Lung microvascular endothelial cell (primary cell): ENCODE measurements around the gene DEPDC4. TPM values are rescaled to one million over a fixed set of nuclear protein-coding genes. Genes with fewer than 3 reads are reported as not detected.
"Not testable (repeated sequence)": the region's sequence is repeated elsewhere in the genome, so short reads cannot be mapped to it uniquely, and the experiment has no call there.

Experiments
- DNase-seq, 2 donors: peaks; one replicate each; pipeline versions ENCODE4 v3.0.0 to v3.0.0-alpha.2; 2010; ENCODE audit warnings: low read depth in 2 of 2
- total RNA-seq: library from RNA; depleted of rRNA; stranded (reverse); fragments of >200 nt; gene quantifications from 2 replicates; pipeline ENCODE4 v1.2.1, GENCODE V29; 2014

Gene DEPDC4
- 0.20 and 0.22 TPM in 2 replicates for total RNA-seq

GRCh38 chr12:100266835-100267602 is at the start of gene DEPDC4, which contains the start of gene SCYL2:
TSS of gene DEPDC4 (minus strand) at chr12:100267079. CDS start at chr12:100267076, 3 bp downstream.
TSS of gene SCYL2 (plus strand) at chr12:100267177. CDS start at chr12:100282971, 15,794 bp downstream.
- DNase-seq: peak; percentile 98 to 99

- peak; percentile 36 to 74 for DNase-seq
Observed at GRCh38 chr12:100311317-100311716, 44.4 kb upstream of the DEPDC4 start.

GRCh38 chr12:100308138-100308537 is 41.3 kb upstream of the DEPDC4 start:
- DNase-seq: not testable (repeated sequence)

GRCh38 chr12:100304334-100304733 is 37.5 kb upstream of the DEPDC4 start:
- DNase-seq: not testable (repeated sequence)

- no peak for DNase-seq
Observed at GRCh38 chr12:100303831-100304230, 37.0 kb upstream of the DEPDC4 start.

GRCh38 chr12:100302081-100302480 is 35.2 kb upstream of the DEPDC4 start:
- no peak for DNase-seq

- peak; percentile 11 to 76 for DNase-seq
Observed at GRCh38 chr12:100295764-100296555, 29.1 kb upstream of the DEPDC4 start.

GRCh38 chr12:100294366-100294765 is 27.5 kb upstream of the DEPDC4 start:
- not testable (repeated sequence) for DNase-seq

- no peak for DNase-seq
Observed at GRCh38 chr12:100293017-100293416, 26.1 kb upstream of the DEPDC4 start.

GRCh38 chr12:100290016-100290415 is 23.1 kb upstream of the DEPDC4 start:
- no peak for DNase-seq

- no peak for DNase-seq
Observed at GRCh38 chr12:100289038-100289437, 22.2 kb upstream of the DEPDC4 start.

- not testable (repeated sequence) for DNase-seq
Observed at GRCh38 chr12:100284556-100284955, 17.7 kb upstream of the DEPDC4 start.

- DNase-seq: no peak
Observed at GRCh38 chr12:100279607-100280244, 12.8 kb upstream of the DEPDC4 start.

GRCh38 chr12:100279159-100279558 is 12.3 kb upstream of the DEPDC4 start:
- no peak for DNase-seq

- no peak for DNase-seq
Observed at GRCh38 chr12:100274291-100274690, 7.4 kb upstream of the DEPDC4 start.

- no peak for DNase-seq
Observed at GRCh38 chr12:100273782-100274181, 6.9 kb upstream of the DEPDC4 start.

GRCh38 chr12:100268835-100269564 is 2.1 kb upstream of the DEPDC4 start:
- DNase-seq: peak in 1 of 2 donors; percentile 46

GRCh38 chr12:100267603-100268281 is 863 bp upstream of the DEPDC4 start:
- DNase-seq: peak; percentile 47 to 57

- no peak for DNase-seq
Observed at GRCh38 chr12:100266585-100266834, 369 bp downstream of the DEPDC4 start.

GRCh38 chr12:100265732-100266584 is 921 bp downstream of the DEPDC4 start:
- peak in 1 of 2 donors; percentile 5 for DNase-seq
